Measurements from ENCODE around the gene MTMR11.
A peak's percentile ranks its signal among the peaks of the same experiment; 100 is the strongest.

Gene MTMR11

DNA sequence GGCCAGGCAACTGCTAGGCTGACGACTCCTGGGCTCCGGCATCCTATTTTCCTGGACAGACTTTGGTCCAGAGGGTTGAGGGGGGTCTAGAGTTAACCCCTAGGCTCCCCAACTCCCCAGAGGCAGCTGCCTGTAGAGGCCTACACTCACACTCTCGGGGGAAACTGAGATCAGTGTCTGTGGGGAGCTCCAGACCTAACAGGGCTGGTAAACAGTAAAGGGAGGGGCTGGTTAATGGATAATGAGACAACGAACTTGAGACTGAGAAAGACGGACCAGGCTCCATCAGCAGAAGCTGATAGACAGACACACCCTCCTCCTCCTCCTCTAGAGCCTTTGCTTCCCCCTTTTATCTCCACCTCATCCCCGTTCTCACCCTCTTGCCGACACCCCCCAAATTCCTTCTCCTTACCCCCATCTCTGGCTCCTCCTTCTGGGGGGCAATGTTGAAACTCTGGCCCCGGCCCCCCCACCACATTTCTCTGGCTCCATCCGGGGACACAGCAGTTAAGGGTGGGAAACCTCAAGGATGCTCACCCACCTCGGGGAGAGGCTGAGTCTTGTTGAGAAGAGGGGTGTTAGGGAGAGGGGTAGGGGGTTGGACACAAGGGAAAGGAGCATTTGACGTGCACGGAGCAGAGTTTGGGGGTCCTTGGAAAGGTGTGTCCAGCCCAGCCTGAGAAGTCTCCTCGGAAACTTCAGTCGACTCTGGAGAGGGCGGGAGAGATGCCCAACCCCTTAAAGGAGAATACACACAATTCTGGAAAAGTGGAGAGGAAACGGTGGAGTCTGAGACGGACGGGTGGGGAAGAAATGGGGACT is at the start of gene MTMR11:
MTMR11 (minus strand) TSS at position 710 of the 822 bp plus-strand sequence; CDS start at position 478, 232 bp downstream.
- no peak for DNase-seq
- in situ Hi-C loops (cut with HindIII; ENCODE audit: low pct_ligation_motif_present, low sequenced_read_pairs), result no loop called here
- no peaks in the 10 kb centered on the region for H3K36me3 ChIP-seq (replicated peaks)
- peak within 1 kb of the TSS; percentile 75 for H3K4me3 ChIP-seq (ENCODE audit: low read depth, low read length)
- TF ChIP-seq CTCF (IDR thresholded peaks at IDR 0.05; ENCODE audit: low read depth, low read length, missing control alignments), result no peak
- no peaks in the 10 kb centered on the region for H3K27me3 ChIP-seq (replicated peaks)
- H3K27ac ChIP-seq, result peak within 1 kb of the TSS; percentile 23

DNA sequence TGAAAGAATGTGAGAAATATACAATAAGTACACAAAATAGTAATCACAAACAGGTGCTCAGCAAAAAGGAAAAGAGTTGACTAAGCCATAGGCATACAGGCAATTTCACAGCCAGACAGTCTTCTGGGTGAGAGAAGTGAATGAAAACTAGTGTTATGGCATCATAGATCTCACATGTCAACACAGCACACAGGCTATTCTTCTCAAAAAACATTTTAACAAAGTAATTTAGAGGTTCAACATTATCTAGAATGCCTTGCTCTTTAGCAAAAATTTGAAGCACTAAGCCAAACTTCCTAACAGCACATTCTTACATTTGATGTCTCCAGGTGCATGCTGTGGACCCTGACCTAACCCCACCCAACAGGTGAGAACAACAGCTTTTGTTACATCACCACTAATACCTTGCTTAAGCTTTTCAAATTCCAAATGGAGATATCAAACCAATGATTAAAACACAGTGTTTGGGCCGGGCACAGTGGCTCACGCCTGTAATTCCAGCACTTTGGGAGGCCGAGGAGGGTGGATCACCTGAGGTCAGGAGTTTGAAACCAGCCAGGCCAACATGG is 43.4 kb upstream of the MTMR11 start:
- H3K4me3 ChIP-seq (ENCODE audit: low read depth, low read length), result no peak overlapping the region
- in situ Hi-C loops (cut with HindIII; ENCODE audit: low pct_ligation_motif_present, low sequenced_read_pairs), result no loop called here
- no peak for DNase-seq
- H3K27ac ChIP-seq, result no peak overlapping the region
- peaks cover 2% of the 10 kb centered on the region for H3K36me3 ChIP-seq (replicated peaks)
- no peaks in the 10 kb centered on the region for H3K27me3 ChIP-seq (replicated peaks)
- TF ChIP-seq CTCF (IDR thresholded peaks at IDR 0.05; ENCODE audit: low read depth, low read length, missing control alignments), result no peak

DNA sequence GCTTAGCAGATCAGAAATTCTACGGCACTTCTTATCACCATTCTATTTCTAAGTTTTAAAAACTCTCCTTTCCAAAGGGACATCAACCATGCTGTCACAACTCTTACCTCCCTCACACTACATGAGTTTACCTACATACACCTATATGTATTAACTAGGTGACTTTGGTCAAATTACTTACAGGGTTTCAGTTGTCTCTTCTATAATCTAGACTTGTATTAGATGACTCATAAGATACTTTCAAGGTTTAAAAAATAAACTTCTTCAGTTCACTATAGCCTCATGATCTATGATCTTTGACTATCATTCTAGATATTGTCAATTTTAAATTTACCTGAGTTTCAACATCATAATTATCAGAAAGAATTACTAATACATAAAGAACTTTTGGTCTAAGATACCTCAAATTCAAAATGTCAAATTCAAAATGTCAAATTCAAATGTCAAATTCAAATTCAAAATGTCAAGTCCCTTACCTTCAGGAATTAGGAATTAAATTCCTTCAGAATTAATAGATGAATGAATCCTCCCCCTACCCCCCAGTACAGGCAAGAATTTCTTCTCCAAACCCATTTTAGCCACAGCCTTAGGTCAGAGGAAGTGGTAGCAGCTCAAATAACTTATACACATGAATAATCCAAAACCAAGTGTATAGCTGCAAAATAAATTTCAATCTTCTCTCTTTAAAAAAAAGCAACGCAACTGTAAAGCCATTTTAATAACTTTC is 42.7 kb upstream of the MTMR11 start:
- Histone ChIP-seq H3K27me3 (replicated peaks) (no peaks in the 10 kb centered on the region), H3K27ac (no peak overlapping the region), H3K36me3 (replicated peaks) (peaks cover 5% of the 10 kb centered on the region), H3K4me3 (ENCODE audit: low read depth, low read length) (no peak overlapping the region)
- no peak for TF ChIP-seq CTCF (IDR thresholded peaks at IDR 0.05; ENCODE audit: low read depth, low read length, missing control alignments)
- in situ Hi-C loops (cut with HindIII; ENCODE audit: low pct_ligation_motif_present, low sequenced_read_pairs), result no loop called here
- no peak for DNase-seq

GRCh38 chr1:149978547-149979023 is 41.9 kb upstream of the MTMR11 start:
- Histone ChIP-seq H3K4me3 (ENCODE audit: low read depth, low read length) (no peak overlapping the region), H3K27me3 (replicated peaks) (no peaks in the 10 kb centered on the region), H3K27ac (no peak overlapping the region), H3K36me3 (replicated peaks) (peaks cover 9% of the 10 kb centered on the region)
- DNase-seq, result peak; percentile 14
- in situ Hi-C loops (cut with HindIII; ENCODE audit: low pct_ligation_motif_present, low sequenced_read_pairs), result no loop called here
- TF ChIP-seq CTCF (IDR thresholded peaks at IDR 0.05; ENCODE audit: low read depth, low read length, missing control alignments), result no peak

DNA sequence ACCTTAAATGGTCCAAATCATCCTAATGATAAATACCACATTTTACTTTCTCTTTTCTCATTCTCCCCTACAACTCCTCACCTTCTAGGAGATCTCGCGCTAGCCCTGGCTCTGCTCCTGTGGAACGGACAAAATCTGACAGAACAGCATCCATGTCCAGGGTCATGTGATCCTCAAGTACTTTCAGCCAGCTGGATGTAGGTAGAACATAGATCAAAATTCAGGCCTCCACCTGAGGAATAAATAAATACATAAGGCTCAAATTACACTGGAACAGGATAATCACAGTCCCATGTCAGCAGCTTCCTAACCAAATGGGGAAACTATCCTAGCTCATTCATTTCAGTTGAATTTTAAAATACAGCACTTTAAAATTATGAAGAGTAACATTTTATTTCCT is 40.7 kb upstream of the MTMR11 start:
- DNase-seq, result no peak
- Histone ChIP-seq H3K27ac (no peak overlapping the region), H3K36me3 (replicated peaks) (peaks cover 20% of the 10 kb centered on the region), H3K4me3 (ENCODE audit: low read depth, low read length) (no peak overlapping the region), H3K27me3 (replicated peaks) (no peaks in the 10 kb centered on the region)
- no peak for TF ChIP-seq CTCF (IDR thresholded peaks at IDR 0.05; ENCODE audit: low read depth, low read length, missing control alignments)
- in situ Hi-C loops (cut with HindIII; ENCODE audit: low pct_ligation_motif_present, low sequenced_read_pairs), result no loop called here
